T-cell (primary cell): ENCODE results near the gene EPHA6. TPM values are rescaled to one million over a fixed set of nuclear protein-coding genes. Genes with fewer than 3 reads are reported as not detected.

ENCODE experiments used
- ATAC-seq, 4 experiments: fragments of 200-7000 bp in 3 of 4; fragments of 150-1000 bp in 1 of 4; cut with Tn5 transposase; replicated peaks in 1 of 4; 1 replicate in 3 of 4; 2 replicates in 1 of 4; pipeline ENCODE4 v1.10.0; 2021; ENCODE audit warnings: moderate library complexity in 3 of 4, mild to moderate bottlenecking in 2 of 4, moderate number of reproducible peaks in 1 of 4
- CTCF ChIA-PET, 2 donors: fragments of 300-600 bp; sonication (Branson Sonifier 250); formaldehyde crosslinking; loops; one replicate each; lab custom pipeline; 2022; ENCODE audit warnings: antibody characterized with exemption in 2 of 2; lab: Charles Lee
- POLR2A ChIA-PET, 2 donors: fragments of 300-600 bp; sonication (Branson Sonifier 250); formaldehyde crosslinking; loops; one replicate each; lab custom pipeline; 2022; ENCODE audit warnings: antibody characterized with exemption in 2 of 2; lab: Charles Lee
- DNase-seq, 35 experiments: peaks; one replicate each; pipeline versions ENCODE4 v3.0.0 to v3.0.0-alpha.2; 2013 to 2023
- H3K27ac ChIP-seq: one replicate; pipeline ENCODE4 v1.5.1; 2013; ENCODE audit warnings: low read length
- H3K27me3 ChIP-seq, 2 experiments: replicated peaks in 1 of 2; 1 replicate in 1 of 2; 2 replicates in 1 of 2; pipeline versions ENCODE4 v1.6.1 to v1.7.0; 2013; ENCODE audit warnings: low read length in 1 of 2, mixed read lengths in 1 of 2; ENCODE audit not compliant: control insufficient read depth in 2 of 2, insufficient read depth in 2 of 2; ENCODE audit errors: extremely low read depth in 1 of 2
- H3K36me3 ChIP-seq, 2 donors: 1 replicate in 1 of 2; 2 replicates in 1 of 2; pipeline versions ENCODE4 v1.6.1 to v1.7.0; 2013; ENCODE audit warnings: low read length in 1 of 2; ENCODE audit not compliant: control insufficient read depth in 2 of 2, insufficient read depth in 1 of 2; ENCODE audit errors: extremely low read depth in 1 of 2
- H3K4me1 ChIP-seq, 2 experiments: 1 replicate in 1 of 2; 2 replicates in 1 of 2; pipeline versions ENCODE4 v1.6.1 to v1.7.0; 2013; ENCODE audit warnings: low read length in 2 of 2, mixed read lengths in 1 of 2; ENCODE audit not compliant: insufficient read depth in 2 of 2, control insufficient read depth in 1 of 2; ENCODE audit errors: extremely low read depth in 1 of 2
- H3K4me3 ChIP-seq, 2 donors: 1 replicate in 1 of 2; 2 replicates in 1 of 2; pipeline versions ENCODE4 v1.5.1 to v1.7.0; 2013; ENCODE audit warnings: mild to moderate bottlenecking in 2 of 2, low read length in 1 of 2, moderate library complexity in 1 of 2; ENCODE audit not compliant: control insufficient read depth in 1 of 2; ENCODE audit errors: extremely low read depth in 1 of 2
- H3K9me3 ChIP-seq: 2 replicates; pipeline ENCODE4 v1.7.0; 2013
- H3K27ac Mint-ChIP-seq, 2 donors: one replicate each; pipeline ENCODE4 v1.8.0; 2020 to 2021; ENCODE audit warnings: mild to moderate bottlenecking in 2 of 2, mixed read lengths in 2 of 2
- H3K27me3 Mint-ChIP-seq, 2 donors: one replicate each; pipeline ENCODE4 v1.8.0; 2021 to 2022; ENCODE audit warnings: mixed read lengths in 2 of 2
- H3K36me3 Mint-ChIP-seq: one replicate; pipeline ENCODE4 v1.8.0; 2021; ENCODE audit warnings: mixed read lengths
- H3K4me1 Mint-ChIP-seq, 3 donors: one replicate each; pipeline ENCODE4 v1.8.0; 2020 to 2022; ENCODE audit warnings: mixed read lengths in 3 of 3, mild to moderate bottlenecking in 1 of 3
- H3K4me3 Mint-ChIP-seq, 3 donors: one replicate each; pipeline ENCODE4 v1.8.0; 2020 to 2022; ENCODE audit warnings: mild to moderate bottlenecking in 3 of 3, mixed read lengths in 3 of 3, moderate library complexity in 3 of 3
- H3K9me3 Mint-ChIP-seq, 3 donors: one replicate each; pipeline ENCODE4 v1.8.0; 2020 to 2022; ENCODE audit warnings: mixed read lengths in 3 of 3
- WGBS: methylation state at CpG from one replicate; pipeline ENCODE4 v1.1.5; 2013; ENCODE audit warnings: missing lambda C conversion rate; ENCODE audit not compliant: insufficient coverage; 5-methylcytosine and 5-hydroxymethylcytosine counted together
- total RNA-seq, 35 experiments: library from RNA in 6 of 35; stranded (reverse) in 6 of 35; fragments of 120-200 nt in 1 of 35; gene quantifications; one replicate each; pipeline versions ENCODE4 v1.2.1 to v1.2.4 and lab custom pipeline; 2013 to 2026

Gene EPHA6
- total RNA-seq, 5 donors from 2014 or later (not counting 1 experiment from before 2014, with no cell fraction given): not detected

DNA sequence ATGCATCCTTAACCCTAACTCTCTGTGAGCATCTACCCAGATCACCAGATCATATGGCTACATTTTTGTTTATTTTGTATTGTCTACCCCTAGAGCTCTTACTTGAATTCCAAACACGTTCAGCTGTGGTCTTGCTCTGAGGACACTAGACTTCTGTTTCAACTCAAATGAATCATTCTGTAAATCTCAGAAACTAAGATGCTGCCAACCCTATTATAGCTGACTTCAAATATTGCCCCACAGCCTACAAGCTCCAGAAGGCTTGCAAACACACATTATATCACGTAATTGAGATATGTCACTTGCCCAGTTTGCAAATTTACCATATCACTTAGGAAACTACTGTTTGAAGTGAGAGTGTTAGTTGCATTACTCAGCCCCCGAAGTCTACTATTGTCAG, 524.0 kb downstream of the EPHA6 start:
- no peaks in the 10 kb centered on the region for H3K9me3 ChIP-seq
- CTCF ChIA-PET: no interaction called here
- DNase-seq (no peak), ATAC-seq (no peak)
- Mint-ChIP-seq H3K4me1 (no peaks in the 10 kb centered on the region), H3K4me3 (no peak overlapping the region), H3K27me3 (no peaks in the 10 kb centered on the region), H3K9me3 (peaks cover 3 to 11% (median 7%) of the 10 kb centered on the region in 3 donors), H3K27ac (no peak overlapping the region), H3K36me3 (no peaks in the 10 kb centered on the region)
- H3K4me1 ChIP-seq: no peaks in the 10 kb centered on the region
- 64% methylated on average over 1 of the region's 3 CpGs for WGBS
- no peak overlapping the region for H3K4me3 ChIP-seq
- no peaks in the 10 kb centered on the region for H3K36me3 ChIP-seq
- POLR2A ChIA-PET: no interaction called here
- H3K27me3 ChIP-seq: no peaks in the 10 kb centered on the region
- H3K27ac ChIP-seq: no peak overlapping the region

DNA sequence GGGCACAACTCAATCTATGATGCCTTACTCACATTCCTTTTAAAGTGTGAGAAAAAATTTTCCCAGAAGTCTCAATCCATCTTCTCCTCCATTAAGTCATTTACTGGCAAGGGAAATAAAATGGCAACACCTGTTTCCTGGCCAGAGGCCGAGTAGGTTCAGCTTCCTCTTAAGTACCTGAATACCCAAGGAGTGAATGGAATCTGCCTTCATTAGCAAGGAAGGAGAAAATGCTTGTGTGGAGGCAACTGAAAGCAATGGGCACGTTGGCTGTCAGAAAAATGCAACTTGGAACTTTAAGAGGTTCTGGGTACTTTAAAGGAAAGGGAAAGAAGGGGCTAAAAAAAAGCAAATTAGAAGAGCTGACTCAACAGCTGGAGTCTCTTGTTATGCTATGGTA, 526.5 kb downstream of the EPHA6 start:
- no peaks in the 10 kb centered on the region for H3K36me3 Mint-ChIP-seq
- no peaks in the 10 kb centered on the region for H3K27me3 ChIP-seq
- ChIA-PET CTCF (no interaction called here), POLR2A (no interaction called here)
- H3K36me3 ChIP-seq: no peaks in the 10 kb centered on the region
- H3K4me1 Mint-ChIP-seq: no peaks in the 10 kb centered on the region
- no peak overlapping the region for H3K4me3 ChIP-seq
- H3K4me3 Mint-ChIP-seq: no peak overlapping the region
- WGBS: no CpG with 5 or more reads among the region's 2 CpGs
- H3K27ac Mint-ChIP-seq: no peak overlapping the region
- peaks cover 3 to 19% (median 5%) of the 10 kb centered on the region in 3 donors for H3K9me3 Mint-ChIP-seq
- no peak for DNase-seq
- no peaks in the 10 kb centered on the region for H3K9me3 ChIP-seq
- no peaks in the 10 kb centered on the region for H3K4me1 ChIP-seq
- H3K27ac ChIP-seq: no peak overlapping the region
- no peaks in the 10 kb centered on the region for H3K27me3 Mint-ChIP-seq
- no peak for ATAC-seq

DNA sequence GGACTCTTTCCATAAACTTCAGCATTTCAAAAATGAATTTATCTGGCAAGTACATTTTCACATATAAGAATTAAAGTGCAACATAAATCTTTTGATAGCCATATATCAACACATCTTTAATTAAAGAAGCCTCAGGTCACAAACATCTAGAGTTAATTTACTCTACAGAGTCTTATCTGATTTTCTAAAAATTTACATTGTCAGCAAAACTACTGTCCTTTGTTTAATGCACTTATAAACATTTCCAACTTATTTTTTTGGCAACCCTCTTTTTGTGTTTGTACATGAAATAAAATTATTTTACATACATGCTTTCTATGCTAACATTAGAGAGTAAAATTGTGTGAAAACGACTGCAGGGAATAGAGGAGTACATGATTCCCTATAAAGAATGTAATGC, 533.4 kb downstream of the EPHA6 start:
- no peak overlapping the region for H3K4me3 ChIP-seq
- peaks cover 0 to 16% (median 2%) of the 10 kb centered on the region in 3 donors for H3K9me3 Mint-ChIP-seq
- no peaks in the 10 kb centered on the region for H3K36me3 Mint-ChIP-seq
- H3K27me3 Mint-ChIP-seq: no peaks in the 10 kb centered on the region
- DNase-seq: no peak
- peaks cover 2% of the 10 kb centered on the region for H3K9me3 ChIP-seq
- no peak overlapping the region for H3K27ac ChIP-seq
- H3K27me3 ChIP-seq: no peaks in the 10 kb centered on the region
- no peaks in the 10 kb centered on the region for H3K36me3 ChIP-seq
- H3K27ac Mint-ChIP-seq: no peak overlapping the region
- H3K4me1 Mint-ChIP-seq: no peaks in the 10 kb centered on the region
- no peak for ATAC-seq
- WGBS: no CpG with 5 or more reads among the region's 1 CpG
- no peaks in the 10 kb centered on the region for H3K4me1 ChIP-seq
- no peak overlapping the region for H3K4me3 Mint-ChIP-seq
- POLR2A ChIA-PET: no interaction called here
- CTCF ChIA-PET: no interaction called here

DNA sequence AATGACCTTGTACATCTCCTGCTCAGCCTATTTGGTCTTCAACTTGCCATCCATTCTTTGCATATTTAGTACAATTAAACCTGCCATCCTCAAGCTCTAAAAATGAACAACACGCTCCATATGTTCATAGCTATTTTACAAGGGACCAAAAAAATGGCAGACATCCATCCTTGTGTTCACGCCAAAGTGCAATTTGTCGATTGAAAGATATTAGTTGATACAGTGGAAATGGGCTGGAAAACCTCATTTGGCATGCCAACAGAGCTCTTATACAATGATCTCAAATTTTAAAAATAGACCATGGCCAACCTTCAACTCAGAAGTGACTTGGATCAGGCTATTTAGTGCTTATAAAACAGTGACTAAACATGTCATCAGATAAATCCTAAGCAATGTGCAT, 536.6 kb downstream of the EPHA6 start:
- POLR2A ChIA-PET: interaction anchor here in 1 of 2 donors (0.6 kb wide), 1 partner anchor 298 kb away, joined by 3 read pairs; no protein-coding TSS in a partner anchor
- CTCF ChIA-PET: no interaction called here
- H3K36me3 Mint-ChIP-seq: no peaks in the 10 kb centered on the region
- H3K9me3 Mint-ChIP-seq: peaks cover 9 to 17% (median 16%) of the 10 kb centered on the region in 3 donors
- no peak overlapping the region for H3K27ac Mint-ChIP-seq
- H3K4me3 Mint-ChIP-seq: no peak overlapping the region
- H3K27me3 Mint-ChIP-seq: no peaks in the 10 kb centered on the region
- WGBS: no CpG with 5 or more reads among the region's 3 CpGs
- no peaks in the 10 kb centered on the region for H3K4me1 Mint-ChIP-seq
- DNase-seq (no peak), ATAC-seq (no peak)
- Histone ChIP-seq H3K27ac (no peak overlapping the region), H3K4me1 (no peaks in the 10 kb centered on the region), H3K9me3 (peaks cover 2% of the 10 kb centered on the region), H3K36me3 (no peaks in the 10 kb centered on the region), H3K4me3 (no peak overlapping the region), H3K27me3 (no peaks in the 10 kb centered on the region)

DNA sequence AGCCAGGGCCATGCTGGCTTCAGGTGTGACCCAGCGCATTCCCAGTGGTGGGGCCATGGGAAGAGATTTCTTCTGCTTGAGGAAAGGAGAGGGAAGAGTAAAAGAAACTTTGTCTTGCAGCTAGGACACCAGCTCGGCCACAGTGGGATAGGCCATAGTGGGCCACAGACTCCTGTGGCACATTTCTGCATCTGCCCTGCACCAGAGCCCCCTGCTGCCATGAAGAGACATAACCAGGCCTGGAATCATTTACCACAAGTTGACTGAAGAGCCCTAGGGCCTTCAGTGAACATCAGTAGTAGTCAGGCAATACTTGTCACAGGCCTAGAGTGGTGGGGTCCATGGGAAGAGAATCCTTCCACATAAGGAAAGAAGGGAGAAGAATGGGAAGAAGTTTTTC, 538.8 kb downstream of the EPHA6 start:
- no peak overlapping the region for H3K4me3 Mint-ChIP-seq
- no peak for ATAC-seq
- 71% methylated on average over 1 of the region's 2 CpGs for WGBS
- H3K4me1 ChIP-seq: no peaks in the 10 kb centered on the region
- no peak overlapping the region for H3K4me3 ChIP-seq
- H3K9me3 ChIP-seq: peaks cover 2% of the 10 kb centered on the region
- no peaks in the 10 kb centered on the region for H3K27me3 Mint-ChIP-seq
- H3K9me3 Mint-ChIP-seq: peaks cover 7 to 22% (median 16%) of the 10 kb centered on the region in 3 donors
- H3K27me3 ChIP-seq: no peaks in the 10 kb centered on the region
- POLR2A ChIA-PET: no interaction called here
- no peak overlapping the region for H3K27ac ChIP-seq
- CTCF ChIA-PET: no interaction called here
- no peaks in the 10 kb centered on the region for H3K36me3 ChIP-seq
- H3K27ac Mint-ChIP-seq: no peak overlapping the region
- no peaks in the 10 kb centered on the region for H3K36me3 Mint-ChIP-seq
- H3K4me1 Mint-ChIP-seq: no peaks in the 10 kb centered on the region
- DNase-seq: no peak

DNA sequence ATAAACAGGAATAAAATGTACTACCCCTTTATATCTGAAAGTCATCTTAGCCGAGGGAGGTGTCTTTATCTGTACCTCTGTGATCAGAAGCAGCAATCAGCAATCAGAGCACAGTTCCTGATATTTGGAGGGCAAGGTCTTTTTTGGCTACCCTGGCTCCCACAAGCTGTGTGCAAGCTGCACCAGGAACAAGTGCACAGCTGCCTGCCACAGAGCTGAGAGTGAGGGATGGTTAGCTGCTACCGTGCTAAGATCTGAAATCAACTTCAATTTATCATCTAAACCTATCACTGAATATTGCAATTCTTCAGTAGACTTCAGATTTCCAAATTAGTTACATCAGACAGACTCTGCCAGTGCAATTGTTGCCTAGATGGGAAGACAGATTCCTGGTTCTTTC, 545.6 kb downstream of the EPHA6 start:
- Histone ChIP-seq H3K4me1 (no peaks in the 10 kb centered on the region), H3K9me3 (no peaks in the 10 kb centered on the region), H3K4me3 (no peak overlapping the region), H3K27ac (no peak overlapping the region), H3K27me3 (no peaks in the 10 kb centered on the region), H3K36me3 (no peaks in the 10 kb centered on the region)
- ChIA-PET POLR2A (no interaction called here), CTCF (no interaction called here)
- H3K27me3 Mint-ChIP-seq: no peaks in the 10 kb centered on the region
- no peak overlapping the region for H3K27ac Mint-ChIP-seq
- 40% methylated on average over 1 of the region's 2 CpGs for WGBS
- DNase-seq (no peak), ATAC-seq (no peak)
- no peaks in the 10 kb centered on the region for H3K36me3 Mint-ChIP-seq
- peaks cover 4 to 23% (median 13%) of the 10 kb centered on the region in 3 donors for H3K9me3 Mint-ChIP-seq
- no peaks in the 10 kb centered on the region for H3K4me1 Mint-ChIP-seq
- no peak overlapping the region for H3K4me3 Mint-ChIP-seq

DNA sequence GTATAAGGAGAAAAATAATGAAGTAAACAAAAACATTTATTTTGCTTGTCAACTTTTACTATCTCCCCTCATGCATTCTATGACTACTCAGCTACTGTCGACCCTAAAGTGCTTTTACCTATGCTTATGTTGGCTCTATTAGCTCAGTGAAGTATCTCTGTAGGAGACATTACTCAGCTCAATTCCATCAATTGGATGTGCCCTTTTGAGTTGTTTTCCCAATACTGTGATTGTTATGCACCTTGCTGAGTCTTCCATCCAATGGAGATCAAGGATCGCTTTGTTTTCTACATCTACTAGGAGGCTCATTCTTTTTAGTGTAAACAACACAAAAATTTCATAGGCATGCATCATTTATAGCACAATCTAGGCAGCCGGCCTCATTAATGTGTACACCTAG, 546.4 kb downstream of the EPHA6 start:
- no peak overlapping the region for H3K4me3 Mint-ChIP-seq
- Histone ChIP-seq H3K4me1 (no peaks in the 10 kb centered on the region), H3K27me3 (no peaks in the 10 kb centered on the region), H3K4me3 (no peak overlapping the region), H3K9me3 (no peaks in the 10 kb centered on the region), H3K27ac (no peak overlapping the region), H3K36me3 (no peaks in the 10 kb centered on the region)
- POLR2A ChIA-PET: no interaction called here
- ATAC-seq (no peak), DNase-seq (no peak)
- no peak overlapping the region for H3K27ac Mint-ChIP-seq
- H3K27me3 Mint-ChIP-seq: no peaks in the 10 kb centered on the region
- H3K36me3 Mint-ChIP-seq: no peaks in the 10 kb centered on the region
- H3K9me3 Mint-ChIP-seq: peaks cover 4 to 18% (median 10%) of the 10 kb centered on the region in 3 donors
- CTCF ChIA-PET: no interaction called here
- no peaks in the 10 kb centered on the region for H3K4me1 Mint-ChIP-seq
- 75% methylated on average over 2 of the region's 3 CpGs for whole genome bisulfite sequencing
